ENCODE results near the gene NDFIP2. TPM values are rescaled to one million over a fixed set of nuclear protein-coding genes. Genes with fewer than 3 reads are reported as not detected.

NDFIP2 gene
- 18.3 to 20.6 TPM (median 19.8 TPM) in 5 replicates for total RNA-seq (2022; extraction: Qiagen RNA extraction; ENCODE audit: low read depth)

DNA sequence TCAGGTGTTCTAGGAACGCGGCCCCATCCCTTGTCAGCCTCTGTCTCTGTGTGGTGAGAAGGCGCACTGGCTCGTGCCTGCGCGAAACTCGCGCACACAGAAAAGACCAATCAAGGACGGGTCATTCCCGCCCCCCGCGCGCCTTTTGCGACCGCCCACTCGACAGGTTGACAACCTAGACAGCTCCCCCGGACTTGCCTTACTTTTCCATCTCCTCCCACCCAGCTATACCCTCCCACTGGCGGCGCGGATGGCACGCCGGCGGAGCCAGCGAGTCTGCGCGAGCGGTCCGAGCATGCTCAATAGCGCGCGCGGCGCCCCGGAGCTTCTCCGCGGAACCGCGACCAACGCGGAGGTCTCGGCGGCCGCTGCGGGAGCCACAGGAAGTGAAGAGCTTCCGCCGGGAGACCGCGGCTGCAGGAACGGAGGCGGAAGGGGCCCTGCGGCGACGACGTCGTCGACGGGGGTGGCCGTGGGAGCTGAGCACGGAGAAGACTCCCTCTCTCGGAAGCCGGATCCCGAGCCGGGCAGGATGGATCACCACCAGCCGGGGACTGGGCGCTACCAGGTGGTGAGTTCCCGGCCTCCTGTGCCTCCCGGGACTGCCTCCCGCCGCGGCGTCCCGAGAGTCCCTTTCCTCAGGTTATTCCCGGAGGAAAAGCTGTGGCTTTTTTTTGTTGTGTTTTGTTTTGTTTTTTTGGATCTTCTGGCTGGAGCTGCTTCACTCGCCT, at the start of gene NDFIP2:
NDFIP2 (plus strand) TSS at position 202 of the 731 bp plus-strand sequence; CDS start at position 251, 49 bp downstream.

Other genes starting within 250 kb of the NDFIP2 start
- gene RBM26, start 74.9 kb upstream of the NDFIP2 start, total RNA-seq (2022; extraction: Qiagen RNA extraction; ENCODE audit: low read depth) = 21.1 to 26.5 TPM (median 22.7 TPM) in 5 replicates

All from A549 treated with CpdA at 1 μM for 4 hours (cell line).